ENCODE data around the gene TRABD2B.

Gene TRABD2B

GRCh38 chr1:47769295-47769694 is 227.9 kb downstream of the TRABD2B start:
- no peak overlapping the region for H3K4me3 ChIP-seq (ENCODE audit: insufficient read depth in 1 of 2, low read depth in 1 of 2, low read length in 2 of 2)
- no peak overlapping the region for H3K4ac ChIP-seq (ENCODE audit: low read depth in 1 of 2, low read length in 2 of 2)
- WGBS = 67% methylated on average over 1 of the region's 3 CpGs
- H4K8ac ChIP-seq (ENCODE audit: low read length) = no peak overlapping the region
- H3K14ac ChIP-seq (ENCODE audit: low read length in 2 of 2) = no peak overlapping the region
- H3K4me1 ChIP-seq (ENCODE audit: control insufficient read depth, insufficient read depth, low read depth, low read length) = peaks cover 1% of the 10 kb centered on the region
- H3K18ac ChIP-seq (ENCODE audit: low read depth in 1 of 2, low read length in 2 of 2) = no peak overlapping the region
- H3K9me3 ChIP-seq (ENCODE audit: control insufficient read depth, low read length) = no peaks in the 10 kb centered on the region
- no peak overlapping the region for H2AFZ ChIP-seq (ENCODE audit: low read depth, low read length)
- H3K23ac ChIP-seq (ENCODE audit: low read length in 2 of 2) = no peak overlapping the region
- no peaks in the 10 kb centered on the region for H3K36me3 ChIP-seq (ENCODE audit: control insufficient read depth in 1 of 2, insufficient read depth in 2 of 2, low read depth in 1 of 2, low read length in 2 of 2)
- peaks cover 0 to 4% of the 10 kb centered on the region in 2 experiments for H3K27me3 ChIP-seq (ENCODE audit: control insufficient read depth in 1 of 2, insufficient read depth in 1 of 2, low read length in 2 of 2)
- DNase-seq = no peak
- no peak overlapping the region for H2BK5ac ChIP-seq (ENCODE audit: low read depth, low read length, poor library complexity, severe bottlenecking)
- H2BK12ac ChIP-seq (ENCODE audit: low read length in 2 of 2) = no peak overlapping the region
- H2BK15ac ChIP-seq (ENCODE audit: low read depth, poor library complexity, severe bottlenecking) = no peak overlapping the region
- H2BK120ac ChIP-seq (ENCODE audit: low read depth, low read length) = no peak overlapping the region
- H2AK5ac ChIP-seq (ENCODE audit: low read length, severe bottlenecking) = no peak overlapping the region
- no peak overlapping the region for H3K4me2 ChIP-seq (ENCODE audit: low read length, poor library complexity, severe bottlenecking)
- no peaks in the 10 kb centered on the region for H3K79me1 ChIP-seq (replicated peaks; ENCODE audit: low read length, poor library complexity, severe bottlenecking)
- no peak overlapping the region for H4K91ac ChIP-seq (ENCODE audit: low read length)
- H3K27ac ChIP-seq (ENCODE audit: low read length, poor library complexity, severe bottlenecking) = no peak overlapping the region
- H3K9ac ChIP-seq (ENCODE audit: low read length) = no peak overlapping the region

GRCh38 chr1:47767741-47768100 is 229.5 kb downstream of the TRABD2B start:
- Histone ChIP-seq H3K4me3 (ENCODE audit: insufficient read depth in 1 of 2, low read depth in 1 of 2, low read length in 2 of 2) (peak overlapping the region in 1 of 2 experiments; percentile 30), H2BK15ac (ENCODE audit: low read depth, poor library complexity, severe bottlenecking) (no peak overlapping the region), H3K27ac (ENCODE audit: low read length, poor library complexity, severe bottlenecking) (no peak overlapping the region), H3K23ac (ENCODE audit: low read length in 2 of 2) (no peak overlapping the region), H3K4me2 (ENCODE audit: low read length, poor library complexity, severe bottlenecking) (no peak overlapping the region), H3K36me3 (ENCODE audit: control insufficient read depth in 1 of 2, insufficient read depth in 2 of 2, low read depth in 1 of 2, low read length in 2 of 2) (no peaks in the 10 kb centered on the region), H3K14ac (ENCODE audit: low read length in 2 of 2) (no peak overlapping the region), H3K27me3 (ENCODE audit: control insufficient read depth in 1 of 2, insufficient read depth in 1 of 2, low read length in 2 of 2) (peaks cover 0 to 10% of the 10 kb centered on the region in 2 experiments), H3K18ac (ENCODE audit: low read depth in 1 of 2, low read length in 2 of 2) (no peak overlapping the region), H3K9ac (ENCODE audit: low read length) (no peak overlapping the region), H2BK12ac (ENCODE audit: low read length in 2 of 2) (no peak overlapping the region), H4K91ac (ENCODE audit: low read length) (peak overlapping the region; percentile 41), H2BK120ac (ENCODE audit: low read depth, low read length) (no peak overlapping the region), H2AFZ (ENCODE audit: low read depth, low read length) (no peak overlapping the region), H3K79me1 (replicated peaks; ENCODE audit: low read length, poor library complexity, severe bottlenecking) (no peaks in the 10 kb centered on the region), H3K4me1 (ENCODE audit: control insufficient read depth, insufficient read depth, low read depth, low read length) (peaks cover 1% of the 10 kb centered on the region), H2BK5ac (ENCODE audit: low read depth, low read length, poor library complexity, severe bottlenecking) (no peak overlapping the region), H3K9me3 (ENCODE audit: control insufficient read depth, low read length) (no peaks in the 10 kb centered on the region), H2AK5ac (ENCODE audit: low read length, severe bottlenecking) (no peak overlapping the region), H4K8ac (ENCODE audit: low read length) (no peak overlapping the region), H3K4ac (ENCODE audit: low read depth in 1 of 2, low read length in 2 of 2) (no peak overlapping the region)
- no peak for DNase-seq
- 50% methylated on average over 11 of the region's 11 CpGs for WGBS

- Histone ChIP-seq H3K9ac (ENCODE audit: low read length) (no peak overlapping the region), H2BK5ac (ENCODE audit: low read depth, low read length, poor library complexity, severe bottlenecking) (no peak overlapping the region), H3K4me2 (ENCODE audit: low read length, poor library complexity, severe bottlenecking) (no peak overlapping the region), H3K79me1 (replicated peaks; ENCODE audit: low read length, poor library complexity, severe bottlenecking) (no peaks in the 10 kb centered on the region), H3K27me3 (ENCODE audit: control insufficient read depth in 1 of 2, insufficient read depth in 1 of 2, low read length in 2 of 2) (peaks cover 0 to 16% of the 10 kb centered on the region in 2 experiments), H4K8ac (ENCODE audit: low read length) (no peak overlapping the region), H3K23ac (ENCODE audit: low read length in 2 of 2) (no peak overlapping the region), H3K4ac (ENCODE audit: low read depth in 1 of 2, low read length in 2 of 2) (no peak overlapping the region), H3K14ac (ENCODE audit: low read length in 2 of 2) (no peak overlapping the region), H4K91ac (ENCODE audit: low read length) (peak overlapping the region; percentile 41), H2BK120ac (ENCODE audit: low read depth, low read length) (no peak overlapping the region), H3K27ac (ENCODE audit: low read length, poor library complexity, severe bottlenecking) (no peak overlapping the region), H2BK15ac (ENCODE audit: low read depth, poor library complexity, severe bottlenecking) (no peak overlapping the region), H2AFZ (ENCODE audit: low read depth, low read length) (no peak overlapping the region), H3K4me1 (ENCODE audit: control insufficient read depth, insufficient read depth, low read depth, low read length) (peaks cover 1% of the 10 kb centered on the region), H3K36me3 (ENCODE audit: control insufficient read depth in 1 of 2, insufficient read depth in 2 of 2, low read depth in 1 of 2, low read length in 2 of 2) (no peaks in the 10 kb centered on the region), H3K18ac (ENCODE audit: low read depth in 1 of 2, low read length in 2 of 2) (no peak overlapping the region), H2BK12ac (ENCODE audit: low read length in 2 of 2) (no peak overlapping the region), H2AK5ac (ENCODE audit: low read length, severe bottlenecking) (no peak overlapping the region), H3K9me3 (ENCODE audit: control insufficient read depth, low read length) (no peaks in the 10 kb centered on the region), H3K4me3 (ENCODE audit: insufficient read depth in 1 of 2, low read depth in 1 of 2, low read length in 2 of 2) (peak overlapping the region in 1 of 2 experiments; percentile 30)
- 64% methylated on average over 12 of the region's 12 CpGs for WGBS
- DNase-seq = no peak
These were observed 230.1 kb downstream of the TRABD2B start for GRCh38 chr1:47766832-47767740.

GRCh38 chr1:47765742-47766485 is 231.3 kb downstream of the TRABD2B start:
- Histone ChIP-seq H3K9me3 (ENCODE audit: control insufficient read depth, low read length) (no peaks in the 10 kb centered on the region), H3K14ac (ENCODE audit: low read length in 2 of 2) (no peak overlapping the region), H3K18ac (ENCODE audit: low read depth in 1 of 2, low read length in 2 of 2) (no peak overlapping the region), H4K91ac (ENCODE audit: low read length) (no peak overlapping the region), H3K4me3 (ENCODE audit: insufficient read depth in 1 of 2, low read depth in 1 of 2, low read length in 2 of 2) (no peak overlapping the region), H3K36me3 (ENCODE audit: control insufficient read depth in 1 of 2, insufficient read depth in 2 of 2, low read depth in 1 of 2, low read length in 2 of 2) (no peaks in the 10 kb centered on the region), H3K23ac (ENCODE audit: low read length in 2 of 2) (no peak overlapping the region), H2BK15ac (ENCODE audit: low read depth, poor library complexity, severe bottlenecking) (no peak overlapping the region), H3K9ac (ENCODE audit: low read length) (no peak overlapping the region), H2BK120ac (ENCODE audit: low read depth, low read length) (no peak overlapping the region), H3K27ac (ENCODE audit: low read length, poor library complexity, severe bottlenecking) (no peak overlapping the region), H3K4me2 (ENCODE audit: low read length, poor library complexity, severe bottlenecking) (no peak overlapping the region), H4K8ac (ENCODE audit: low read length) (no peak overlapping the region), H3K79me1 (replicated peaks; ENCODE audit: low read length, poor library complexity, severe bottlenecking) (no peaks in the 10 kb centered on the region), H3K27me3 (ENCODE audit: control insufficient read depth in 1 of 2, insufficient read depth in 1 of 2, low read length in 2 of 2) (peaks cover 0 to 27% of the 10 kb centered on the region in 2 experiments), H2BK12ac (ENCODE audit: low read length in 2 of 2) (no peak overlapping the region), H2BK5ac (ENCODE audit: low read depth, low read length, poor library complexity, severe bottlenecking) (no peak overlapping the region), H3K4me1 (ENCODE audit: control insufficient read depth, insufficient read depth, low read depth, low read length) (peaks cover 1% of the 10 kb centered on the region), H2AK5ac (ENCODE audit: low read length, severe bottlenecking) (no peak overlapping the region), H2AFZ (ENCODE audit: low read depth, low read length) (no peak overlapping the region), H3K4ac (ENCODE audit: low read depth in 1 of 2, low read length in 2 of 2) (no peak overlapping the region)
- WGBS = 83% methylated on average over 22 of the region's 22 CpGs
- DNase-seq = no peak
